GM21381 (cell line): ENCODE data around the gene MKKS.

Experiments used
- ATAC-seq: cut with Tn5 transposase; IDR thresholded peaks from one replicate; pipeline ENCODE4 v1.9.1; 2021; ENCODE audit warnings: mild to moderate bottlenecking, moderate library complexity; ENCODE audit not compliant: unreplicated experiment

MKKS gene

GRCh38 chr20:10433623-10434466 lies at the start of gene MKKS:
MKKS (minus strand) TSS chr20:10434222; CDS start chr20:10413514, 20,708 bp downstream.
- ATAC-seq, result peak; percentile 52

GRCh38 chr20:10483691-10484090 lies 49.7 kb upstream of the MKKS start:
- ATAC-seq, result no peak

- ATAC-seq, result no peak
Observed at GRCh38 chr20:10481676-10482075, 47.7 kb upstream of the MKKS start.

GRCh38 chr20:10478930-10479329 lies 44.9 kb upstream of the MKKS start:
- no peak for ATAC-seq

- peak; percentile 45 for ATAC-seq
Observed at GRCh38 chr20:10478205-10478604, 44.2 kb upstream of the MKKS start.

- ATAC-seq, result peak; percentile 82
Observed at GRCh38 chr20:10476319-10476724, 42.3 kb upstream of the MKKS start.

GRCh38 chr20:10475225-10475624 lies 41.2 kb upstream of the MKKS start:
- ATAC-seq, result no peak

- ATAC-seq, result no peak
Observed at GRCh38 chr20:10474606-10475184, 40.7 kb upstream of the MKKS start.

GRCh38 chr20:10472871-10473270 lies 38.8 kb upstream of the MKKS start:
- no peak for ATAC-seq

GRCh38 chr20:10470276-10470675 lies 36.3 kb upstream of the MKKS start:
- no peak for ATAC-seq

GRCh38 chr20:10469599-10469998 lies 35.6 kb upstream of the MKKS start:
- no peak for ATAC-seq

GRCh38 chr20:10469056-10469455 lies 35.0 kb upstream of the MKKS start:
- no peak for ATAC-seq

GRCh38 chr20:10468340-10468845 lies 34.4 kb upstream of the MKKS start:
- no peak for ATAC-seq

- ATAC-seq, result no peak
Observed at GRCh38 chr20:10467681-10468339, 33.8 kb upstream of the MKKS start.

GRCh38 chr20:10466855-10467254 lies 32.8 kb upstream of the MKKS start:
- ATAC-seq, result no peak

- ATAC-seq, result no peak
Observed at GRCh38 chr20:10466325-10466724, 32.3 kb upstream of the MKKS start.

GRCh38 chr20:10465135-10465534 lies 31.1 kb upstream of the MKKS start:
- ATAC-seq, result no peak

- ATAC-seq, result no peak
Observed at GRCh38 chr20:10463622-10464021, 29.6 kb upstream of the MKKS start.

GRCh38 chr20:10462516-10462915 lies 28.5 kb upstream of the MKKS start:
- ATAC-seq, result no peak

GRCh38 chr20:10461495-10461894 lies 27.5 kb upstream of the MKKS start:
- no peak for ATAC-seq

- ATAC-seq, result no peak
Observed at GRCh38 chr20:10454151-10454750, 20.2 kb upstream of the MKKS start.
